GM23338 (cell line): Measurements from ENCODE around the gene HTR4. TPM values are rescaled to one million over a fixed set of nuclear protein-coding genes. Genes with fewer than 3 reads are reported as not detected.

Source experiments
- ATAC-seq: fragments of 200-7000 bp; cut with Tn5 transposase; 3 replicates; pipeline ENCODE4 v1.9.1; 2020
- DNase-seq: peaks from one replicate; pipeline ENCODE4 v3.0.0-alpha.2; 2015; ENCODE audit warnings: low spot score
- H2AFZ ChIP-seq: fragments of 200-600 bp; sonication (generic); 2 replicates; pipeline ENCODE4 v1.8.0; 2016; ENCODE audit warnings: antibody characterized with exemption, mild to moderate bottlenecking, moderate library complexity
- H3F3A ChIP-seq: fragments of 200-600 bp; sonication (generic); replicated peaks from 2 replicates; pipeline ENCODE4 v1.8.0; 2017; ENCODE audit warnings: antibody characterized with exemption, mixed run types, low read depth
- H3K27ac ChIP-seq: fragments of 200-600 bp; sonication (generic); 2 replicates; pipeline ENCODE4 v1.6.1; 2016; ENCODE audit warnings: low read depth
- H3K27me3 ChIP-seq: fragments of 200-600 bp; sonication (generic); 2 replicates; pipeline ENCODE4 v1.8.0; 2016; ENCODE audit warnings: mild to moderate bottlenecking, mixed run types, moderate library complexity; ENCODE audit not compliant: insufficient read depth
- H3K36me3 ChIP-seq: fragments of 200-600 bp; sonication (generic); 2 replicates; pipeline ENCODE4 v1.8.0; 2016; ENCODE audit warnings: mild to moderate bottlenecking; ENCODE audit not compliant: insufficient read depth
- H3K4me1 ChIP-seq: fragments of 200-600 bp; sonication (generic); 2 replicates; pipeline ENCODE4 v1.8.0; 2016; ENCODE audit warnings: mild to moderate bottlenecking, moderate library complexity; ENCODE audit not compliant: insufficient read depth
- H3K4me2 ChIP-seq: fragments of 200-600 bp; sonication (generic); 2 replicates; pipeline ENCODE4 v1.7.1; 2017; ENCODE audit warnings: mixed run types
- H3K4me3 ChIP-seq: fragments of 200-600 bp; sonication (generic); 2 replicates; pipeline ENCODE4 v1.6.1; 2016; ENCODE audit warnings: mixed run types
- H3K79me2 ChIP-seq: fragments of 200-600 bp; sonication (generic); replicated peaks from 2 replicates; pipeline ENCODE4 v1.8.0; 2017; ENCODE audit warnings: mild to moderate bottlenecking; ENCODE audit not compliant: insufficient read depth
- H3K9me2 ChIP-seq: fragments of 200-600 bp; sonication (generic); 2 replicates; pipeline ENCODE4 v1.8.0; 2017; ENCODE audit not compliant: insufficient read depth
- H4K20me1 ChIP-seq: fragments of 200-600 bp; sonication (generic); replicated peaks from 2 replicates; pipeline ENCODE4 v1.8.0; 2017; ENCODE audit warnings: mild to moderate bottlenecking; ENCODE audit not compliant: insufficient read depth
- H3K27ac Mint-ChIP-seq: 2 replicates; pipeline ENCODE4 v1.8.0; 2020; ENCODE audit warnings: inconsistent platforms, mild to moderate bottlenecking, moderate library complexity, mixed read lengths
- H3K27me3 Mint-ChIP-seq: 3 replicates; pipeline ENCODE4 v1.8.0; 2022; ENCODE audit warnings: low read depth, mild to moderate bottlenecking, moderate library complexity, mixed read lengths, inconsistent platforms; ENCODE audit not compliant: insufficient read depth, poor library complexity
- H3K36me3 Mint-ChIP-seq: 3 replicates; pipeline ENCODE4 v1.8.0; 2021; ENCODE audit warnings: low read depth, mild to moderate bottlenecking, inconsistent platforms, moderate library complexity, mixed read lengths
- H3K4me1 Mint-ChIP-seq: 3 replicates; pipeline ENCODE4 v1.8.0; 2020; ENCODE audit warnings: mild to moderate bottlenecking, inconsistent platforms, mixed read lengths
- H3K4me3 Mint-ChIP-seq: 3 replicates; pipeline ENCODE4 v1.8.0; 2021; ENCODE audit warnings: moderate library complexity, mild to moderate bottlenecking, inconsistent platforms, mixed read lengths
- H3K9me3 Mint-ChIP-seq: 3 replicates; pipeline ENCODE4 v1.8.0; 2020; ENCODE audit warnings: moderate library complexity, mild to moderate bottlenecking, inconsistent platforms, mixed read lengths
- CREB1 ChIP-seq: fragments of 250-450 bp; sonication (Bioruptor Pico); IDR thresholded peaks from 2 replicates; pipeline ENCODE4 v1.5.0; 2020; ENCODE audit warnings: low read depth, mild to moderate bottlenecking, moderate library complexity
- EZH2 ChIP-seq: fragments of 200-600 bp; sonication (generic); IDR thresholded peaks from one replicate; pipeline ENCODE4 v1.8.0; 2017; ENCODE audit warnings: antibody characterized with exemption, mild to moderate bottlenecking, low read depth; ENCODE audit not compliant: unreplicated experiment
- EZH2phosphoT487 ChIP-seq: fragments of 200-600 bp; sonication (generic); IDR thresholded peaks from one replicate; pipeline ENCODE4 v1.8.1; 2018; ENCODE audit warnings: antibody characterized with exemption; ENCODE audit not compliant: unreplicated experiment
- JUNB ChIP-seq: IDR thresholded peaks from one replicate; pipeline ENCODE4 v1.6.1; 2016; ENCODE audit warnings: antibody characterized with exemption; ENCODE audit not compliant: unreplicated experiment
- NANOG ChIP-seq: IDR thresholded peaks from 2 replicates; pipeline ENCODE4 v1.6.1; 2016; ENCODE audit warnings: antibody characterized with exemption, borderline replicate concordance
- POLR2AphosphoS5 ChIP-seq: IDR thresholded peaks from 2 replicates; pipeline ENCODE4 v1.6.1; 2016; ENCODE audit warnings: antibody characterized with exemption, low read depth
- STAT1 ChIP-seq: IDR thresholded peaks from one replicate; pipeline ENCODE4 v1.6.1; 2016; ENCODE audit warnings: antibody characterized with exemption; ENCODE audit not compliant: unreplicated experiment
- ZNF114 ChIP-seq: fragments of 250-450 bp; sonication (Bioruptor Pico); IDR thresholded peaks from 2 replicates; pipeline ENCODE4 v1.5.0; 2020; ENCODE audit warnings: mild to moderate bottlenecking, moderate library complexity
- ZNF331 ChIP-seq: fragments of 250-450 bp; sonication (Bioruptor Pico); IDR thresholded peaks from 2 replicates; pipeline ENCODE4 v1.5.0; 2020; ENCODE audit warnings: low read depth, mild to moderate bottlenecking, moderate library complexity
- polyA plus RNA-seq: library from polyadenylated mRNA; unstranded; fragments of >200 nt; fragmentation: Nextera tagmentation; extraction: Ambion mirVana; gene quantifications from 2 replicates; pipeline ENCODE4 v1.2.1, GENCODE V29; 2016
- total RNA-seq: library from RNA; depleted of rRNA; stranded (reverse); fragments of >200 nt; shearing (Covaris generic); gene quantifications from 2 replicates; pipeline ENCODE4 v1.2.3, GENCODE V29; 2014
- TF ChIP-seq, protein P1 (sequence below), 2 experiments: fragments of 200-600 bp in 1 of 2; sonication (generic) in 1 of 2; conservative IDR thresholded peaks; 2 replicates each; pipeline versions ENCODE4 v1.5.1 to v1.6.1; 2016 to 2017; ENCODE audit warnings: antibody characterized with exemption in 2 of 2, low read depth in 2 of 2, mild to moderate bottlenecking in 2 of 2, moderate library complexity in 1 of 2
- TF ChIP-seq, protein P2 (sequence below): IDR thresholded peaks from one replicate; pipeline ENCODE4 v1.6.1; 2018; ENCODE audit warnings: antibody characterized with exemption; ENCODE audit not compliant: unreplicated experiment
- TF ChIP-seq, protein P3 (sequence below): IDR thresholded peaks from 2 replicates; pipeline ENCODE4 v1.6.1; 2016; ENCODE audit warnings: antibody characterized with exemption

HTR4 gene
- total and polyA plus RNA-seq, 2 experiments from 2014 or later: 0.10 TPM; not detected in 1

DNA sequence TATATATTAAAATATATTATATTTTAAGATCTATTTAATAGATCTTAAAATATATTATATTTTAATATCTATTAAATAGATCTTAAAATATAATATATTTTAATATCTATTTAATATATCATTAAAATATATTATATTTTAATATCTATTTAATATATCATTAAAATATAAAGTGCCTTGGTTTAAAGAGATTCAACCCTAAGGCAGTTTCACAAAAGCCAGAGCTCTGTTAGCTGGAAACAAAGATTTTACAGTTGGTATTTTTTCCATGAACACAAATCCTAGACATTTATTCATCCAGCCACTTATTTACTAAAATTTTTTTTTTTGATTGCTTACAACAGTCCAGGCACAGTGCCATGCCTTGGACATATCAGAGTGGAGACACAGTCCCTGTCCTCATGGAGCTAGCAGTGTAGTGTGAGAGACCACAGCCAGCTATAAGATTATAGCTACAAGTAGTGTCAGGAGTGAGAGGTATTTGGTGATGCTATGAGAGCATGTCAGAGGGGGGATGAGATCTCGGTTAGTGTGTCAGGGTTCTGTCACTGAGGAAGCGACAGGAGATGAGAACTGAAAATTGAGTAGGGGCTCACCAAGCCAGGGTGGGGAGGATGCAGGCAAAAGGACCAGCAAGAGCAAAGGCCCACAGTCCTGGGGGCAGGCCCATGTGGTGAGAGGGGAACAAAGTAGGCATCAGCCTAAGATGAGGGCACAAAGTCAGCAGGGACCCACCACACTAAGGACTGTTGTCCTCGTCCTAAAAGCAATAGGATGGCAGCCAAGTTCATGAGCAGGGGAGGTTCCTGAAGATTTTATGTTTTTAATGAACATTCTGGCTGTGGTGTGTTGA, 196.1 kb downstream of the HTR4 start:
- Histone ChIP-seq H3K9me2 (no peaks in the 10 kb centered on the region), H3F3A (no peaks in the 10 kb centered on the region), H3K4me2 (no peak overlapping the region), H3K27me3 (no peaks in the 10 kb centered on the region), H3K79me2 (no peaks in the 10 kb centered on the region), H3K36me3 (no peaks in the 10 kb centered on the region), H2AFZ (0 out of 2 replicates have a peak overlapping the region, but pooled peaks have one; percentile 34), H3K27ac (no peak overlapping the region), H4K20me1 (no peaks in the 10 kb centered on the region), H3K4me1 (peaks cover 30% of the 10 kb centered on the region), H3K4me3 (no peak overlapping the region)
- Mint-ChIP-seq H3K9me3 (no peaks in the 10 kb centered on the region), H3K4me1 (peaks cover 25% of the 10 kb centered on the region; the same call in 2 of the 3 replicates), H3K27me3 (no peaks in the 10 kb centered on the region), H3K36me3 (no peaks in the 10 kb centered on the region), H3K27ac (no peak overlapping the region), H3K4me3 (no peak overlapping the region)
- no peak for ATAC-seq
- no peak for DNase-seq
- no peak for TF ChIP-seq ZNF114 (CRISPR knock-in tag)
- TF ChIP-seq STAT1: no peak
- no peak for TF ChIP-seq CREB1 (CRISPR knock-in tag)
- TF ChIP-seq ZNF331 (CRISPR knock-in tag): no peak
- TF ChIP-seq EZH2: no peak

DNA sequence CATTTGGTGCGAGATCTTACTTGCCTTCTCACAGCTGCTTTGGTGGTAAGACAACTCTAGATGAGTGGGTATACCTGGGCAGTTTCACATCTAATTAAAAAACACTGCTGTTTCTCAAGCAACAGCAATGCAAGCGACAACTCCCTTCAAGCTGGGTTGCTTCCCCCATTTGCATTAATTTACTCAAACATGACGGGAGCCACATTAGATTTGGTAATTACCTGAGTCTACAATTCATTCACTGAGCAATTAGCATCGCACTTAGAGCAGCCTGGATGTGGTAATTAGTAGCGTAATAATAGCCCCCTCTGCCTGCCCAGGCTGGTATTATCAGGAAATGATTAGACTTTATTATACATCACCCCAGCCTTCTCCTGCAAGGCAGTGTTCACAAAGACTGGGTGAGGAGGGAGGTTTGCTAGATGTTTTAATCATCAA, 197.1 kb downstream of the HTR4 start:
- Mint-ChIP-seq H3K4me3 (no peak overlapping the region), H3K27ac (no peak overlapping the region), H3K36me3 (no peaks in the 10 kb centered on the region), H3K9me3 (no peaks in the 10 kb centered on the region), H3K27me3 (no peaks in the 10 kb centered on the region), H3K4me1 (peaks cover 27% of the 10 kb centered on the region)
- H3K4me2 ChIP-seq: no peak overlapping the region
- no peaks in the 10 kb centered on the region for H3K27me3 ChIP-seq
- H3K4me3 ChIP-seq: no peak overlapping the region
- H4K20me1 ChIP-seq: no peaks in the 10 kb centered on the region
- no peak overlapping the region for H2AFZ ChIP-seq
- H3K79me2 ChIP-seq: no peaks in the 10 kb centered on the region
- ATAC-seq (peak; percentile 49), DNase-seq (peak; percentile 56)
- H3K36me3 ChIP-seq: no peaks in the 10 kb centered on the region
- no peaks in the 10 kb centered on the region for H3K9me2 ChIP-seq
- TF ChIP-seq JUNB: no peak
- TF ChIP-seq, protein P1, sequence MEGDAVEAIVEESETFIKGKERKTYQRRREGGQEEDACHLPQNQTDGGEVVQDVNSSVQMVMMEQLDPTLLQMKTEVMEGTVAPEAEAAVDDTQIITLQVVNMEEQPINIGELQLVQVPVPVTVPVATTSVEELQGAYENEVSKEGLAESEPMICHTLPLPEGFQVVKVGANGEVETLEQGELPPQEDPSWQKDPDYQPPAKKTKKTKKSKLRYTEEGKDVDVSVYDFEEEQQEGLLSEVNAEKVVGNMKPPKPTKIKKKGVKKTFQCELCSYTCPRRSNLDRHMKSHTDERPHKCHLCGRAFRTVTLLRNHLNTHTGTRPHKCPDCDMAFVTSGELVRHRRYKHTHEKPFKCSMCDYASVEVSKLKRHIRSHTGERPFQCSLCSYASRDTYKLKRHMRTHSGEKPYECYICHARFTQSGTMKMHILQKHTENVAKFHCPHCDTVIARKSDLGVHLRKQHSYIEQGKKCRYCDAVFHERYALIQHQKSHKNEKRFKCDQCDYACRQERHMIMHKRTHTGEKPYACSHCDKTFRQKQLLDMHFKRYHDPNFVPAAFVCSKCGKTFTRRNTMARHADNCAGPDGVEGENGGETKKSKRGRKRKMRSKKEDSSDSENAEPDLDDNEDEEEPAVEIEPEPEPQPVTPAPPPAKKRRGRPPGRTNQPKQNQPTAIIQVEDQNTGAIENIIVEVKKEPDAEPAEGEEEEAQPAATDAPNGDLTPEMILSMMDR (conservative IDR thresholded peaks at IDR 0.05; ENCODE audit: low read depth in 2 of 2): peak; percentile 55 to 60
- no peak overlapping the region for H3K27ac ChIP-seq
- peaks cover 34% of the 10 kb centered on the region for H3K4me1 ChIP-seq
- H3F3A ChIP-seq: no peaks in the 10 kb centered on the region

DNA sequence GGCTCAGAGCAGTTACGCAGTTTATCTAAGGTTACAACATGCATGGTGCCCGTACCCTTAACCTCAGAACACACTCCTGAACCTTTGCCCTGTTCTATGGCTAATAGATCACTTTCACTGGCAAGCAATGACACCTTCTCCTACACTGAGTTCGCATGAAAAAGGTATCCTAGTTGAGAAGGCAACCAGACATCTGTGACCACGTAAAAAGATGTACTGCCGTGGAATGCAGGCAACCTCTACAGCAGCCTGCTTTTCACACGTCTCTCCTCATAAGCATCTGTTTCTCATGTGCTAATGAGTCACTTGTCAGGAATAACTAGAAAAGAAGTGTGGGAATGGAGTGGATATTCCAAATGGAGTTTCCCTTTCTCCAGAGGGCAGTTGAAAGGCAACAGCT, 199.1 kb downstream of the HTR4 start:
- Mint-ChIP-seq H3K27ac (no peak overlapping the region), H3K36me3 (no peaks in the 10 kb centered on the region), H3K27me3 (no peaks in the 10 kb centered on the region), H3K4me1 (peaks cover 27% of the 10 kb centered on the region), H3K9me3 (no peaks in the 10 kb centered on the region), H3K4me3 (no peak overlapping the region)
- H3K4me3 ChIP-seq: no peak overlapping the region
- H3K36me3 ChIP-seq: no peaks in the 10 kb centered on the region
- DNase-seq (no peak), ATAC-seq (no peak; the same call in 2 of the 3 replicates)
- no peaks in the 10 kb centered on the region for H3K79me2 ChIP-seq
- peaks cover 5% of the 10 kb centered on the region; the same call in 1 of the 2 replicates for H3K9me2 ChIP-seq
- peaks cover 34% of the 10 kb centered on the region for H3K4me1 ChIP-seq
- H3F3A ChIP-seq: no peaks in the 10 kb centered on the region
- H4K20me1 ChIP-seq: no peaks in the 10 kb centered on the region
- H3K27me3 ChIP-seq: no peaks in the 10 kb centered on the region
- H3K4me2 ChIP-seq: peak overlapping the region; percentile 25; the same call in 1 of the 2 replicates
- H3K27ac ChIP-seq: no peak overlapping the region
- no peak overlapping the region; the same call in 1 of the 2 replicates for H2AFZ ChIP-seq
- TF ChIP-seq POLR2AphosphoS5 (no peak), NANOG (no peak), JUNB (no peak), EZH2phosphoT487 (no peak)
- TF ChIP-seq, protein P2, sequence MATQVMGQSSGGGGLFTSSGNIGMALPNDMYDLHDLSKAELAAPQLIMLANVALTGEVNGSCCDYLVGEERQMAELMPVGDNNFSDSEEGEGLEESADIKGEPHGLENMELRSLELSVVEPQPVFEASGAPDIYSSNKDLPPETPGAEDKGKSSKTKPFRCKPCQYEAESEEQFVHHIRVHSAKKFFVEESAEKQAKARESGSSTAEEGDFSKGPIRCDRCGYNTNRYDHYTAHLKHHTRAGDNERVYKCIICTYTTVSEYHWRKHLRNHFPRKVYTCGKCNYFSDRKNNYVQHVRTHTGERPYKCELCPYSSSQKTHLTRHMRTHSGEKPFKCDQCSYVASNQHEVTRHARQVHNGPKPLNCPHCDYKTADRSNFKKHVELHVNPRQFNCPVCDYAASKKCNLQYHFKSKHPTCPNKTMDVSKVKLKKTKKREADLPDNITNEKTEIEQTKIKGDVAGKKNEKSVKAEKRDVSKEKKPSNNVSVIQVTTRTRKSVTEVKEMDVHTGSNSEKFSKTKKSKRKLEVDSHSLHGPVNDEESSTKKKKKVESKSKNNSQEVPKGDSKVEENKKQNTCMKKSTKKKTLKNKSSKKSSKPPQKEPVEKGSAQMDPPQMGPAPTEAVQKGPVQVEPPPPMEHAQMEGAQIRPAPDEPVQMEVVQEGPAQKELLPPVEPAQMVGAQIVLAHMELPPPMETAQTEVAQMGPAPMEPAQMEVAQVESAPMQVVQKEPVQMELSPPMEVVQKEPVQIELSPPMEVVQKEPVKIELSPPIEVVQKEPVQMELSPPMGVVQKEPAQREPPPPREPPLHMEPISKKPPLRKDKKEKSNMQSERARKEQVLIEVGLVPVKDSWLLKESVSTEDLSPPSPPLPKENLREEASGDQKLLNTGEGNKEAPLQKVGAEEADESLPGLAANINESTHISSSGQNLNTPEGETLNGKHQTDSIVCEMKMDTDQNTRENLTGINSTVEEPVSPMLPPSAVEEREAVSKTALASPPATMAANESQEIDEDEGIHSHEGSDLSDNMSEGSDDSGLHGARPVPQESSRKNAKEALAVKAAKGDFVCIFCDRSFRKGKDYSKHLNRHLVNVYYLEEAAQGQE: no peak
- TF ChIP-seq, protein P3, sequence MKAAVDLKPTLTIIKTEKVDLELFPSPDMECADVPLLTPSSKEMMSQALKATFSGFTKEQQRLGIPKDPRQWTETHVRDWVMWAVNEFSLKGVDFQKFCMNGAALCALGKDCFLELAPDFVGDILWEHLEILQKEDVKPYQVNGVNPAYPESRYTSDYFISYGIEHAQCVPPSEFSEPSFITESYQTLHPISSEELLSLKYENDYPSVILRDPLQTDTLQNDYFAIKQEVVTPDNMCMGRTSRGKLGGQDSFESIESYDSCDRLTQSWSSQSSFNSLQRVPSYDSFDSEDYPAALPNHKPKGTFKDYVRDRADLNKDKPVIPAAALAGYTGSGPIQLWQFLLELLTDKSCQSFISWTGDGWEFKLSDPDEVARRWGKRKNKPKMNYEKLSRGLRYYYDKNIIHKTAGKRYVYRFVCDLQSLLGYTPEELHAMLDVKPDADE: no peak
